Heart right ventricle (tissue), 16 donors: ENCODE results near the gene COL4A4. TPM values are rescaled to one million over a fixed set of nuclear protein-coding genes. Genes with fewer than 3 reads are reported as not detected.

Experiments used
- ATAC-seq, 8 donors: fragments of 200-7000 bp; cut with Tn5 transposase; one replicate each; pipeline ENCODE4 v1.9.1; 2020; ENCODE audit warnings: mild to moderate bottlenecking in 8 of 8, moderate library complexity in 8 of 8, moderate number of reproducible peaks in 1 of 8
- DNase-seq, 2 donors: peaks; one replicate each; pipeline ENCODE4 v3.0.0-alpha.2; 2020
- H3K27ac ChIP-seq, 10 donors: fragments of 200-600 bp; sonication (generic) in 2 of 10; one replicate each; pipeline versions ENCODE4 v1.5.0 to v1.8.0; 2020 to 2022; ENCODE audit warnings: mild to moderate bottlenecking in 3 of 10
- H3K27me3 ChIP-seq, 7 donors: fragments of 200-600 bp; one replicate each; pipeline ENCODE4 v1.8.0; 2021 to 2022; ENCODE audit warnings: mild to moderate bottlenecking in 2 of 7
- H3K36me3 ChIP-seq, 9 donors: fragments of 200-600 bp; sonication (generic) in 1 of 9; one replicate each; pipeline versions ENCODE4 v1.5.0 to v1.8.0; 2020 to 2022; ENCODE audit warnings: mild to moderate bottlenecking in 2 of 9
- H3K4me1 ChIP-seq, 9 donors: fragments of 200-600 bp; sonication (generic) in 1 of 9; one replicate each; pipeline versions ENCODE4 v1.5.0 to v1.8.0; 2020 to 2022; ENCODE audit warnings: mild to moderate bottlenecking in 4 of 9
- H3K4me3 ChIP-seq, 10 donors: fragments of 200-600 bp; sonication (generic) in 2 of 10; one replicate each; pipeline versions ENCODE4 v1.5.0 to v1.8.0; 2020 to 2022; ENCODE audit warnings: mild to moderate bottlenecking in 7 of 10, moderate library complexity in 2 of 10
- H3K9me3 ChIP-seq, 11 donors: fragments of 200-600 bp in 10 of 11; sonication (generic) in 2 of 11; one replicate each; pipeline versions ENCODE4 v1.5.0 to v1.8.0; 2013 to 2022; ENCODE audit warnings: mild to moderate bottlenecking in 2 of 11, control low read depth in 1 of 11, moderate library complexity in 1 of 11
- CTCF ChIP-seq, 9 donors: fragments of 200-600 bp; sonication (generic) in 2 of 9; IDR thresholded peaks; one replicate each; pipeline versions ENCODE4 v1.5.0 to v1.8.0; 2021 to 2022; ENCODE audit warnings: antibody characterized with exemption in 9 of 9, mild to moderate bottlenecking in 5 of 9, moderate library complexity in 1 of 9
- WGBS, 2 donors: extraction: QIAGEN DNeasy Blood & Tissue Kit; methylation state at CpG; one replicate each; pipeline ENCODE4 v1.1.7; 2013; ENCODE audit warnings: inconsistent platforms in 1 of 2; 5-methylcytosine and 5-hydroxymethylcytosine counted together
- intact Hi-C, 10 donors: fragments of 100-400 bp; cut with DNase I; formaldehyde crosslinking; loops; one replicate each; pipeline versions ENCODE4 v1.11.1 to v1.14.2; 2022
- polyA plus RNA-seq, 2 donors: library from polyadenylated mRNA; stranded (reverse); fragments of 200-250 nt; gene quantifications; one replicate each; pipeline ENCODE4 v1.2.3, GENCODE V29; 2013
- total RNA-seq, 10 donors: library from RNA; stranded (reverse); fragmentation: NEBNext Ultra II Directional in 3 of 10; extraction: Animal tissue kit (Norgen Biotek cat#: 25700) in 3 of 10; gene quantifications; one replicate each; pipeline versions ENCODE4 v1.2.1 to v1.2.4, GENCODE V29; 2021 to 2023
- donor health status: Arrhythmogenic right ventricular cardiomyopathy.
- donor health status: ischemic (EF 13 %, LVEDD 7.1; RV severe dilation, severe dysfunction).
- donor health status: healthy with polysubstance abuse.
- donor health status: DM: no; HTN: yes; CAD: no.
- donor health status: DM: no; HTN: no; CAD: no.
- donor health status: ischemic (EF 25% LVEDD 6.9; RV normal size, moderate dysfunction).
- donor health status: ischemic (EF 25% LVEDD 5.7; RV mildly dilated, moderate dysfunction).
- donor health status: healthy.
- donor health status: DM: yes; HTN: yes; CAD: no.
- donor health status: Ischemic cardiomyopathy.
- donor health status: ischemic (EF 35%, LVEDD 5.7; RV mildly dilated, moderate dysfunction).
- donor health status: nonischemic (EF 11% LVEDD 7.7; RV severe dilation, severe dysfunction).
- donor health status: DM: yes; HTN: yes; CAD: no.
- donor health status: PGD.
- donor health status: ischemic (EF 29% LVEDD 5.4; RV normal size, mild dysfunction).
- donor health status: nonischemic (EF 23%, LVEDD 6.1; RV moderate dilation, normal function).

Gene COL4A4
- total and polyA plus RNA-seq, 12 donors: 0.84 to 11.4 (median 4.1) TPM

GRCh38 chr2:227185615-227186232 lies 21.7 kb upstream of the COL4A4 start:
- H3K4me1 ChIP-seq: peaks cover 0 to 43% (median 23%) of the 10 kb centered on the region in 9 donors

GRCh38 chr2:227183657-227184367 lies 19.8 kb upstream of the COL4A4 start:
- no peaks in the 10 kb centered on the region for H3K36me3 ChIP-seq
- no peak overlapping the region for H3K4me3 ChIP-seq
- intact Hi-C loops: loop anchor here in 1 of 10 donors (10.0 kb wide), 1 partner anchor 49 kb away; no protein-coding TSS in a partner anchor
- DNase-seq (no peak), ATAC-seq (no peak)
- H3K27ac ChIP-seq: no peak overlapping the region
- 58 to 71% methylated on average over 2 of the region's 2 CpGs for WGBS, 2 donors
- H3K27me3 ChIP-seq: no peaks in the 10 kb centered on the region
- TF ChIP-seq CTCF (IDR thresholded peaks at IDR 0.05): no peak
- peaks cover 5 to 43% (median 22%) of the 10 kb centered on the region in 9 donors for H3K4me1 ChIP-seq
- peaks cover 0 to 9% (median 0%) of the 10 kb centered on the region in 11 donors for H3K9me3 ChIP-seq

More at GRCh38 chr2:227185615-227186232, 21.7 kb upstream of the COL4A4 start:
- H3K9me3 ChIP-seq: peaks cover 0 to 9% (median 0%) of the 10 kb centered on the region in 11 donors
- H3K27ac ChIP-seq: no peak overlapping the region
- H3K27me3 ChIP-seq: no peaks in the 10 kb centered on the region
- no peak for DNase-seq
- H3K4me3 ChIP-seq: no peak overlapping the region
- ATAC-seq: no peak
- WGBS, 2 donors: 91 to 96% methylated on average over 6 of the region's 6 CpGs
- intact Hi-C loops: loop anchor here in 1 of 10 donors (10.0 kb wide), 1 partner anchor 51 kb away; no protein-coding TSS in a partner anchor
- no peaks in the 10 kb centered on the region for H3K36me3 ChIP-seq
- no peak for TF ChIP-seq CTCF (IDR thresholded peaks at IDR 0.05)

- no peak for TF ChIP-seq CTCF (IDR thresholded peaks at IDR 0.05)
- H3K36me3 ChIP-seq: no peaks in the 10 kb centered on the region
- no peak overlapping the region for H3K4me3 ChIP-seq
- no peak for ATAC-seq
- DNase-seq: no peak
- H3K9me3 ChIP-seq: peaks cover 0 to 9% (median 0%) of the 10 kb centered on the region in 11 donors
- H3K27ac ChIP-seq: no peak overlapping the region
- peaks cover 5 to 32% (median 13%) of the 10 kb centered on the region in 9 donors for H3K4me1 ChIP-seq
- no peaks in the 10 kb centered on the region for H3K27me3 ChIP-seq
- intact Hi-C loops: loop anchor here in 1 of 10 donors (10.0 kb wide), 1 partner anchor 48 kb away; no protein-coding TSS in a partner anchor
These were observed 18.8 kb upstream of the COL4A4 start for GRCh38 chr2:227182765-227183164.

GRCh38 chr2:227180770-227181169 lies 16.8 kb upstream of the COL4A4 start:
- intact Hi-C loops: loop anchor here in 1 of 10 donors (10.0 kb wide), 1 partner anchor 46 kb away; no protein-coding TSS in a partner anchor
- WGBS, 2 donors: 53 to 71% methylated on average over 3 of the region's 3 CpGs
- no peak for TF ChIP-seq CTCF (IDR thresholded peaks at IDR 0.05)
- peak overlapping the region in 8 of 10 donors; percentile 23 to 79 (median 42) for H3K27ac ChIP-seq
- ATAC-seq (no peak), DNase-seq (no peak)
- H3K27me3 ChIP-seq: no peaks in the 10 kb centered on the region
- peaks cover 0 to 9% (median 0%) of the 10 kb centered on the region in 11 donors for H3K9me3 ChIP-seq
- peak overlapping the region in 1 of 10 donors; percentile 3 for H3K4me3 ChIP-seq
- H3K36me3 ChIP-seq: no peaks in the 10 kb centered on the region
- peaks cover 0 to 16% (median 5%) of the 10 kb centered on the region in 9 donors for H3K4me1 ChIP-seq
